CD4-positive, alpha-beta T cell treated with Interleukin-12 subunit alpha and Interleukin-12 subunit beta, for 1 hour (primary cell): ENCODE measurements around the gene ZBTB12.

Experiments used
- DNase-seq: peaks from one replicate; pipeline ENCODE4 v3.0.0-alpha.2; 2020

The ZBTB12 gene

DNA sequence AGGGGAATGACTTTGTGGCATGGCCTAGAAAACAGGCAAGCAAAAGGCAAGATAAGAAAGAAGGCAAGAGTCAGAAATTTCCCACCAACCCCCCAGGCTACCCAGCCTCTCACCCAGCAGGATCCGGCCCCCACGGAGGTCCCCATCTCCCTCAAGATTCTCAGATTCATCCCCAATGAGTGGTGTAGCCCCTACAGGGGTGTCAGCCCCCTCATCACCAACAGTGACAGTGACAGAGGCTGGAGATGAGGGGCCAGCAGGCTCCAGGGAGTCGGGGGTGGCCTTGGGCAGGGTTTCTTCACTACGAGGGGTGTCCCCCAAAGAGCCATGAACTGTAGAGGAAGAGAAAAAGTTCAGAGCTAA, 5.4 kb downstream of the ZBTB12 start:
- DNase-seq: no peak

DNA sequence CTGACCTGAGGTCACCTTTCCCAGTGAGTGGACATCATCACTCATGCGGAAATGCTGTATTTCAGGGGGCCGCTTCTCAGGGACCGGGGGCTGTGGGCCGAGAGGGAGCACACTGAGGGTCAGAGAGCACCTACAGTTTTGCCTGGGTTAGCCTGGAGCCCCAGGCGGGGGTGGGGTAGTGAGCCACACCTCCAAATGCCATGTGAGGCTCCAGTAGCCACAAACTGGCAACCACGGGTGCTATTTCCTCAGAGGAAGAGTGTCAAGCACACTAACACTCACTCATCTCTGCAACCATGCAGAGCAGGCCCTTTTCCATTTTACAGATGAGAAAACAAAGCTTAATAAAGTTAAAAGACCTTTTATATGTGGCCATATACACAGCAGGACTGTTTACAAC, 9.1 kb downstream of the ZBTB12 start:
- no peak for DNase-seq

GRCh38 chr6:31889331-31889972, 12.4 kb downstream of the ZBTB12 start:
- no peak for DNase-seq

GRCh38 chr6:31888276-31889258, 13.3 kb downstream of the ZBTB12 start:
- DNase-seq: peak; percentile 54

GRCh38 chr6:31887173-31888007, 14.5 kb downstream of the ZBTB12 start:
- no peak for DNase-seq

DNA sequence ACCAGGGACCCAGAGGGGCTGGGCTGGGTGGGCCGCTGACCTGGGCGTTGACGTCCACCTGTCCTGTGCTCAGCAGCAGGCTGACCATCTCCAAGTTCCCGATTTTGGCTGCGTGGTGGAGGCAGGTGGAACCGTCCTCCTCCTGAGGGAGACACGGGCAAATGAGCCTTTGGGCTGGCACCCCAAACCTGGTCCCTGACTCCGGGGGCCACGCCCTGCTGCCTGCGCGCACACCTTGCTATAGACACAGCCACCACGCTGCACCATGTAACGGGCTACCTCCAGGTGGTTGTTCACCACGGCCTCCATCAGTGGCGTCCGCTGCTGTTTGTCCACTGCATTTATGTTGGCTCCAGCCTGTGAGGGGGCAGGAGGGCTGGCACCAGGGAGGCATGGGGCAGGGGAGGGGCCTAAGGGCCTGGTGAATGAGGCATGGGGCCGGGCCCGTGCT, 15.3 kb downstream of the ZBTB12 start:
- no peak for DNase-seq

DNA sequence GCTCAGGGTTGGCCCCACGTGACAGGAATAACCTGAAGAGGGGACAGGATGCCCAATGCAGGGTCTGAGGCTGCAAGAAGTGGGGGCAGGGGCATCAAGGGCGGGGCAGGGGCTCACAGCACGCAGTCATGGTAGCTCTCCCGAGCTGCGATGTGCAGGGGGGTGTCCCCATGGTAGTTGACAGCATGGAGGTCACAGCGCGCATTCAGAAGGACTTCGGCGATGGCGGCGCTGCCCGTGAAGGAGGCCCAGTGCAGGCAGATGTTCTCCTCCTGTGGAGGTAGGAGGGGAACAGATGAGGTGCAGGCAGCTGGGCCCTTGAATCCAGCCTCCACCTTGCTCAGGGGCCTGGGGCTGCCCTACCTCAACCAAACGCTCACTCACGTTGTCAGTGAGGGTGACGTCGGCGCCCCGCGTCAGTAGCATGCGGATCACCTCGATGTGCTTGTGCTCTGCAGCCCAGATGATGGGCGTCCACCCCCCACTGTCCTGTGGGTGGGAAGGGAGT, 17.3 kb downstream of the ZBTB12 start:
- no peak for DNase-seq

- no peak for DNase-seq
Measured at GRCh38 chr6:31883676-31884075, 18.2 kb downstream of the ZBTB12 start.

DNA sequence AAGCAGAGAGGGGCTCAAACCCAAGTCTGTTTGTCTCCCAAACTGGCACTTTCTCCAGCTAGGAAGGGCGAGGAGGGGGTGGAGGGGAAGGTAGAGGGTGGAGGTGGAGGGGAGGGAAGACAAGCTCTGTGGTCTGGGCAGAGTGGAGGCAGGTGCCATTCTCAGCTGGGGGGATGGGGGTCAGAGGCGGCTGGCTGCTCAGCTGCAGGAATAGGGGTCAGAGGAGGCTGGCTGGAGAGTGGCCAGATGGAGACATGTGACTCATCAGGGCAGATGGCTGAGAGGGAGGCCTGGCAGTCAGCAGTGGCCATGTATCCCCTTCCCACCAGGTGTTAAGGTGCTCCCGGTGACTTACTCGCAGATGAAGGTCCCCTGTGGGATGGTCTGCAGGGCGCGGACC, 19.5 kb downstream of the ZBTB12 start:
- DNase-seq: no peak

DNA sequence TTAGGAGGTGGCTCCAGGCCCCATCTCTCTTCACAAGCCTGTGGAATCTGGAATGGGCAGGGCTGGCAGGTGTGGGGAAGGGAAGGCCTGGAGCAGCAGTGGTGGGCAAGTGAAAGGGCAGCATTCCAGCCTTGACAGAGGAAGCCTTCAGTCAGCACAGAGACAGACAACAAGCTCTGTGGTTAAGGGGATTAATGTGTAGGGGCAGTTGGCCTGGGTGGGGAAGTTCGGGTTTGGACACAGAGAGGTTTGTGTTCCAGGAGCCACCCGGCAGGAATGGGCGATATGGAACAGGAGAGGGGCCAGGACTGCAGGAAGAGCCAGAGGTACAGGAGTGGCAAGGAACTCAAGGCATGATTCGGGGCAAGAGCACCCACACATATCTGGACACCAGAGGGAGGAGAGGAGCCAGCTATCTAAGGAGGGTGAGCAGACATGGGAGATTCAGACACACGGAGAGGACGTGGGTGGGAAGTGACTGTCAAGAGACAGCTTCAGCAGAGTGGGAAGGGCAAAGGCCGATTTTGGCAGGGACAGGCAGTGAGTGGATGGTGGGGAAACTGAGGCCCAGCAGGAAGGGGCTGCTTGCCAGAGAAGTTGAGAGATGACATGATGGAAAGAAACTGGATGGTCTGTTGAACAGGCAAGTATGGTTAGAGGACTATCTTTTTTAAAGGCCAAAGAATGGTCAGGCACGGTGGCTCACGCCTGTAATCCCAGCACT, 20.6 kb downstream of the ZBTB12 start:
- DNase-seq: no peak

- DNase-seq: no peak
Measured at GRCh38 chr6:31880616-31881015, 21.3 kb downstream of the ZBTB12 start.

DNA sequence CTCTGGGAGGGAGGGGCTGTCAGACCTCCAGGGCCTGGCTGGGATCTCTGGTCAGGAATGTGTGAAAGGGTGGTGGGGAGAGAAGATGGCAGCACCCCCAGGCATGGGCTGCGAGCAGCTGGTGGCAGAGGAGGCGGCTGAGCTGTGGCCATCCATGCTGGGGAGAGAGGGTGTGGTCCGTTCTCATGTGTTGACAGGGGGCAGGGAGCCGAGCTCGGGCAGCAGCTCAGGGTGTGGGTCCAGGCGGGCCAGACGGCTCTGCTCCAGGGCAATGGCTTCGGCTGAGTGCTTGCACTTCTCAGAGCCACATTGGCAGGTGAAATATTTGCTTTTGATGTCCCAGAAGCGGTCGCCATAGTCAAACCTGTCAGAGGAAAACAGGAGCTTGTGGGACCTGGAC, 22.0 kb downstream of the ZBTB12 start:
- no peak for DNase-seq

DNA sequence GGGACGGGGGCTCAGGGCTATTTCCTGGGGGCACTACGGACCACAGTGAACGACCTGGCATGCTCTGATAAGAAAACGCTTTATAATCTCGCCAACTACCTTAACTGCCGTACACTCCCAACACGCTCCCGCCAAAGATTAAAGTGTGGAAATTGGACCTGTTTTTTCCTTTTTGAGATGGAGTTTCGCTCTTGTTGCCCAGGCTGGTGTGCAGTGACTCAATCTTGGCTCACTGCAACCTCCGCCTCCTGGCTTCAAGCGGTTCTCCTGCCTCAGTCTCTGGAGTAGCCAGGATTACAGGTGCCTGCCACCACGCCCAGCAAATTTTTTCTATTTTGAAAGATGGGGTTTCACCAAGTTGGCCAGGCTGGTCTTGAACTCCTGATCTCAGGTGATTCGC, 22.7 kb downstream of the ZBTB12 start:
- DNase-seq: no peak

DNA sequence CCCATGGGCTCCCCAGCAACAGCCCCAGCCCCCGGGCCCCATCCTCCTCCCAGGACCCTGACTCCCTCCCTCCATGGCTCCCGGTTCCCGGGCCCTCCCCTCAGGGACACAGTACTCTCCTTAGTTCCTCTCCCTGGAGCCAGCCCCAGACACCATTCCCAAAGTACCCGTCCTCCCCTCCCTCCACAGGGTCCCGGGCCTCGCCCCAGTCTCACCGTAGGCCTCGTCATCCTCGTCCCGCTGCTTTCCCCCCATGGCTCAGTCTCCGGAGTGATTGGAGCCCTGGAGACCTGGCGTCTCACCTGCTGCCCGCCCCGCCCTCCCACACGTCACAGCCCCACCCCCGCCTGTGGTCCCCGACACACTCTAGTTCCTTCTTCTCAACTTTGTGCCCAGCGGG, 23.2 kb downstream of the ZBTB12 start, which contains the start of gene SLC44A4:
Gene SLC44A4 (minus strand): TSS at position 272 of the 400 bp plus-strand sequence. CDS start 17 bp downstream, at position 255.
- DNase-seq: no peak

DNA sequence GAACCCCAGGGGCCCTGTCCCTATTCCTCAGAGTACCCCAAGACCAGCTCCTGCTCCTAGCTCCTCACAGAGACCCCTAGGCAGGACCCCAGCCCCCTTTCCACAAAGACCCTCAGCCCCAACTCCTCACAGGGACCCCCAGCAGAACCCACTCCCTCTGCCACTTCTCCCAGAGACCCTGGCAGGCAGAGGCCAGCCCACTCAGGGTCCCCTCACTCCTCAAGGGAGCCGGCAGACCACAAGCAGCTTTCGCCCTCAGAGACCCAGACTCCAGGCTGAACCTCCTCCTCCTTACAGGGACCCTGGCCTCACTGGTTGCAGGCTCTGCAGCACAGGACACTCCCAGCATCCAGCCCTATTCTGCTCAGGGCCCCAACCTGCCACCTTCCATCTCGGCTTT, 23.7 kb downstream of the ZBTB12 start:
- DNase-seq: no peak

DNA sequence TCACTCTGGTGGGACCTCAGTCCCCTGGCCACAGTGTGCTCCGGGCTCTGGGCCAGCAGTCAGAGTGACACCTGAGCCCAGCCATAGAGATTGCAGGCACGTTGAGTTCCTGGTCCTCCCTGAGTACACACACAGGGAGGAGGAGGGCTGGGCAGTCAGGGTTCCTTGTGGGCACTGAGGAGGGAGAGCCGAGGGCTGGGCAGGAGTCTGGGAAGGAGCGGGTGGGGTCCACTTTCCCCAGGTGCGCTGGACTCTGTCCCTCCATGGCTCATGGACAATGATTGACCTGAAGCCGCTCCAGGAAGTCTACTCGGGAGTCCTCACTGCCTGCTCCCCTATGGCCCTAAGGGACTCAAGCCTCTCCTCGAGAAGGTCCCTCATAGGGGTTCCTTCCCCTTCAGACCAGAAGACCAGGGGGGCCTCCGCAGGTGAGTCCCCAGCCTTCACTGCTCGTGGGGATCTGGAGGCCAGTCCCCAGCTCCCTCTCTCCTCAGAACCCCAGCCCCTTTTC, 24.2 kb downstream of the ZBTB12 start:
- no peak for DNase-seq

- no peak for DNase-seq
Measured at GRCh38 chr6:31877125-31877650, 24.7 kb downstream of the ZBTB12 start.

DNA sequence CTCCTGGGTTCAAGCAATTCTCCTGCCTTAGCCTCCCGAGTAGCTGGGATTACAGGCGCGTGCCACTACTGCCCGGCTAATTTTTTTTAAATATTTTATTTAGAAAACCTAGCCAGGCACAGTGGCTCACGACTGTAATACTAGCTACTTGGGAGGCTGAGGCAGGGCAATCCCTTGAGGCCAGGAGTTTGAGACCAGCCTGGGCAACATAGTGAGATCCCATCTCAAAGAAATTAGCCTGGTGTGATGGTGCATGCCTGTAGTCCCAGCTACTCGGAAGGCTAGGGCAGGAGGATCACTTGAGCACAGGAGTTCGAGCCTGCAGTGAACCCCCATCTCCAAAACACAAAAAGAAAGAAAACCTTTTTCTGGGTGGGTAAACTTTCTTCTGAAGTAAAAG, 25.5 kb downstream of the ZBTB12 start:
- DNase-seq: no peak

- no peak for DNase-seq
Measured at GRCh38 chr6:31875877-31876276, 26.0 kb downstream of the ZBTB12 start.

DNA sequence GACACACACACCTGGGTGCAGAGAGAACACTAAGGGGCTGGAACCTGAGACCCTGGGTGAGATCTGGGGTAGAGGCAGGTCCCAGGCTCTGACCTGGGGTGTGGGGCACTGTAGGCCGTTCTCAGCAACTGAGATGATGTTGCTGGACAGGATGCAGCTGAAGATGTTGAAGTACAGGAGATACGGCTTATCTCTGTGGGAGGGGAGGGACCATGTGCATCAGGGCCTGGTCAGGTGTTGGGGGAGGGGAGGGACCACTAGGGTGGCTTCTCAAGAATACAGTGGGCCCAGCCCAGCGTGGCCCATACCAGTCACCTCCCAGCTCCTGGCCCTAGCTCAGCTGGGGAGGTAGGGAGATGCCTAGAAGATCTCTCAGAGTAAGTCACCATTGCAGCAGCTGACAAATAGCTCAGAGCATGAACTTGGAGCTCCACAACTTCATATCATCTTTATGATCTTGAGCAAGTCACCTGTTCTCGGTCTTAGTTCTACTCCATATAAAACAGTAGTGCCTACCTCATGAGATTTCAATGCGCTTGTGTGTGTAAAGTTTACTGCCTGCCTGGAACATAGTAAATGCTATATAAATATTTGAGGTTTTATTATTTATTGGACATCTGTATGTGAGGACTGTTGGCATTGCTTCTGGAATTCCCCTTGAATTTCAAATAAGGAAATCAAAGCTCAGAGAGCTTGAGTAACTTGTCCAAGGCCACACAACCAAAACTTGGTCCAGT, 26.9 kb downstream of the ZBTB12 start:
- DNase-seq: no peak

DNA sequence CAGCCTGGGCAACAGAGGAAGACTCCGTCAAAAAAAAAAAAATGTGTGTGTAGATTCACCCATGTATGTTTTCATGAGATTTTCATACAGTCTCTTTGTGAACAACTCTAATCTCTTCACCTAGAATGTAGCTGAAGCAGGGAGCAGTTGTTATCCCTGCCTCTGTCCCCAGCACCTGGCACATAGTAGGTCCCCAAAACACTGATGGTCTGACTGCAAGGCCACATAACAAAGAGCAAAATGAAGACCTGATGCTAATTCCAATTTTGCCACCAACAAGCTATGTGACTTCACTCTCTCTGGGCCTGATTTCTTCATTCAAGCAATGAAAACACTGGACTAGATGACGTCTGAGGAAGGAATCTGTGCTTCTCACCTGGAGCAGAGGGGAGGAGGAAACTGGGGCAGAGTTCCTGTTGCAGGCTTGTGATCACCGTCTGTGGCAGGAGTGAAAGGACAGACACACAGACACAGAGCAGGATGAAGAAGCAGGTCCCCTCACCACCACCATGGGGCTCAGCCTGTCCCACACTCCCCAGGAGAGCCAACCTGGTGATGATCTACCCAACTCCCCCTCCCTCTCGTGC, 27.7 kb downstream of the ZBTB12 start:
- DNase-seq: no peak
